HepG2 (cell line): ENCODE results near the gene VPS18. TPM values are rescaled to one million over a fixed set of nuclear protein-coding genes. Genes with fewer than 3 reads are reported as not detected.

Experiments used
- DZIP1 ChIP-seq: sonication (generic); formaldehyde crosslinking; IDR thresholded peaks from 2 replicates; pipeline ENCODE4 v1.5.0; 2020; ENCODE audit warnings: mild to moderate bottlenecking, missing genetic modification reagents
- HDAC2 ChIP-seq: sonication (generic); formaldehyde crosslinking; IDR thresholded peaks from 2 replicates; pipeline ENCODE4 v1.4.0; 2020; ENCODE audit warnings: missing genetic modification reagents
- KLF15 ChIP-seq: sonication (generic); formaldehyde crosslinking; IDR thresholded peaks from 2 replicates; pipeline ENCODE4 v1.8.1; 2023; ENCODE audit warnings: borderline replicate concordance, mild to moderate bottlenecking, inconsistent platforms, missing genetic modification reagents, mixed read lengths
- MTF1 ChIP-seq: sonication (generic); formaldehyde crosslinking; IDR thresholded peaks from 2 replicates; pipeline ENCODE4 v1.5.0; 2020; ENCODE audit warnings: missing genetic modification reagents
- PRMT3 ChIP-seq: sonication (generic); formaldehyde crosslinking; IDR thresholded peaks from 2 replicates; pipeline ENCODE4 v1.8.1; 2022; ENCODE audit warnings: low read depth, mild to moderate bottlenecking, moderate library complexity, missing genetic modification reagents, borderline replicate concordance
- ZBTB44 ChIP-seq: sonication (generic); formaldehyde crosslinking; IDR thresholded peaks from 2 replicates; pipeline ENCODE4 v1.4.0; 2020; ENCODE audit warnings: missing genetic modification reagents
- ZBTB8A ChIP-seq: sonication (generic); formaldehyde crosslinking; IDR thresholded peaks from 2 replicates; pipeline ENCODE4 v1.4.0; 2020; ENCODE audit warnings: mild to moderate bottlenecking, low read depth, missing genetic modification reagents, borderline replicate concordance
- ZMAT5 ChIP-seq: sonication (generic); formaldehyde crosslinking; IDR thresholded peaks from 2 replicates; pipeline ENCODE4 v1.5.0; 2020; ENCODE audit warnings: mild to moderate bottlenecking, low read depth, missing genetic modification reagents, borderline replicate concordance
- ZNF317 ChIP-seq: sonication (generic); formaldehyde crosslinking; IDR thresholded peaks from 2 replicates; pipeline ENCODE4 v1.5.0; 2020; ENCODE audit warnings: mild to moderate bottlenecking, missing genetic modification reagents
- ZNF331 ChIP-seq: sonication (generic); formaldehyde crosslinking; IDR thresholded peaks from 2 replicates; pipeline ENCODE4 v1.4.0; 2020; ENCODE audit warnings: missing genetic modification reagents
- ZNF597 ChIP-seq: sonication (generic); formaldehyde crosslinking; IDR thresholded peaks from 2 replicates; pipeline ENCODE4 v1.5.0; 2020; ENCODE audit warnings: missing genetic modification reagents
- ZNF639 ChIP-seq: conservative IDR thresholded peaks from 2 replicates; pipeline ENCODE4 v1.6.1; 2018; ENCODE audit warnings: missing genetic modification reagents
- ZNF687 ChIP-seq: sonication (generic); formaldehyde crosslinking; IDR thresholded peaks from 2 replicates; pipeline ENCODE4 v1.5.1; 2020; ENCODE audit warnings: mild to moderate bottlenecking, missing genetic modification reagents, moderate library complexity
- ZNF713 ChIP-seq: sonication (generic); formaldehyde crosslinking; IDR thresholded peaks from 2 replicates; pipeline ENCODE4 v1.4.0; 2020; ENCODE audit warnings: mild to moderate bottlenecking, missing genetic modification reagents
- ZNF790 ChIP-seq: sonication (generic); formaldehyde crosslinking; IDR thresholded peaks from 2 replicates; pipeline ENCODE4 v1.8.0; 2022; ENCODE audit warnings: missing genetic modification reagents, mild to moderate bottlenecking, borderline replicate concordance
- polyA plus RNA-seq, 8 experiments: library from polyadenylated mRNA; depleted of rRNA in 3 of 8; stranded (reverse) in 7 of 8; unstranded in 1 of 8; fragments of >200 nt; fragmentation: Illumina TruSeq in 4 of 8; extraction: Trizol in 4 of 8; gene quantifications; 2 replicates each; pipeline versions ENCODE4 v1.2.1 to v1.2.3, GENCODE V29; 2011 to 2016; ENCODE audit warnings: low read depth in 4 of 8, missing spikeins in 1 of 8, mixed read lengths in 1 of 8; ENCODE audit not compliant: insufficient read depth in 1 of 8
- total RNA-seq, 5 experiments: library from RNA; depleted of rRNA; stranded (reverse); fragments of >200 nt; fragmentation: Illumina TruSeq; extraction: Trizol; gene quantifications; 2 replicates each; pipeline ENCODE4 v1.2.3, GENCODE V29; 2016; ENCODE audit warnings: low read depth in 1 of 5

Gene VPS18
- total and polyA plus RNA-seq, 2 of the 13 experiments (the other 11 are each of a cell fraction or from before 2014, with no cell fraction given): 5.8 to 17.0 TPM

GRCh38 chr15:40928821-40929659 lies 34.8 kb downstream of the VPS18 start, which contains the start of gene DLL4 (continued):
- TF ChIP-seq HDAC2 (CRISPR knock-in tag) (0 out of 2 replicates have a peak, but pooled peaks have one; percentile 10), ZNF597 (CRISPR knock-in tag) (no peak), KLF15 (CRISPR knock-in tag) (peak; percentile 13; the same call in 1 of the 2 replicates), DZIP1 (CRISPR knock-in tag) (0 out of 2 replicates have a peak, but pooled peaks have one; percentile 63), PRMT3 (CRISPR knock-in tag) (no peak), MTF1 (no peak), ZNF317 (CRISPR knock-in tag) (0 out of 2 replicates have a peak, but pooled peaks have one; percentile 37), ZNF790 (CRISPR knock-in tag) (0 out of 2 replicates have a peak, but pooled peaks have one; percentile 62), ZBTB8A (CRISPR knock-in tag) (no peak), ZBTB44 (CRISPR knock-in tag) (no peak), ZNF687 (peak; percentile 80), ZNF713 (no peak), ZMAT5 (CRISPR knock-in tag) (no peak), ZNF331 (CRISPR knock-in tag) (0 out of 2 replicates have a peak, but pooled peaks have one; percentile 18), ZNF639 (CRISPR knock-in tag) (no peak)
